SH-SY5Y (cell line): ENCODE results near the gene PPP1R14C.

Experiments used
- GATA2 ChIP-seq: IDR thresholded peaks from 2 replicates; pipeline ENCODE4 v1.6.1; 2011; ENCODE audit warnings: mild to moderate bottlenecking, low read depth, low read length
- GATA3 ChIP-seq: IDR thresholded peaks from 2 replicates; pipeline ENCODE4 v1.6.1; 2011; ENCODE audit warnings: low read depth, mild to moderate bottlenecking, low read length, moderate library complexity

DNA sequence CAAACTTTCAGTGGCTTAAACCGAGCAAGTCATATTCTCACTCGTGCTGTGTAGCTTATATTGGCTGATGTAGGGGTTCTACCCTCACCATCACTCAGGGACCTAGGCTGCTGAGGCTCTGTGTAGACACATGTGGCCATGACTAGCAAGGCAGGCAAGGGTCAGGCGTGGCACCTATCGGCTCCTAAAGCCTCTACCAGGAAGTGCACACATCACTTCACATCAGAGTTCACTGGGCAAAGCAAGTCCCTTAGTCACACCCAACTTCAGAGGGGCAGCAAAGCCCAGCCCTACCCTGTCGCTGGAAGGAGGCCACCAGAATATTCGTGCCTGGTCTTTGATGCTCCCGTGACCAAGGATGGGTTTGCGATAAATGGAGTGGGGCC lies 42.9 kb downstream of the PPP1R14C start:
- TF ChIP-seq GATA3 (no peak), GATA2 (no peak)
